Mesendoderm (in vitro differentiated cells): ENCODE results near the gene TYMP.

ENCODE experiments used
- DNase-seq: peaks from one replicate; pipeline ENCODE4 v3.0.0; 2013
- H2AK5ac ChIP-seq: 2 replicates; pipeline ENCODE4 v1.6.1; 2013; ENCODE audit warnings: low read length, inconsistent platforms
- H2BK120ac ChIP-seq: 2 replicates; pipeline ENCODE4 v1.6.1; 2013; ENCODE audit warnings: low read depth, mild to moderate bottlenecking, low read length, moderate library complexity, mixed read lengths
- H2BK15ac ChIP-seq: replicated peaks from 2 replicates; pipeline ENCODE4 v1.6.1; 2013; ENCODE audit warnings: low read depth, mild to moderate bottlenecking, moderate library complexity
- H2BK5ac ChIP-seq: 2 replicates; pipeline ENCODE4 v1.6.1; 2013; ENCODE audit warnings: low read length, inconsistent platforms
- H3K18ac ChIP-seq: 2 replicates; pipeline ENCODE4 v1.6.1; 2013; ENCODE audit warnings: mild to moderate bottlenecking, low read length, mixed read lengths
- H3K23ac ChIP-seq: one replicate; pipeline ENCODE4 v1.6.1; 2013; ENCODE audit warnings: low read length
- H3K27ac ChIP-seq: 2 replicates; pipeline ENCODE4 v1.5.1; 2013; ENCODE audit warnings: low read depth, mild to moderate bottlenecking, inconsistent platforms, low read length, moderate library complexity
- H3K27me3 ChIP-seq: 2 replicates; pipeline ENCODE4 v1.6.1; 2013; ENCODE audit warnings: low read length, control low read depth, mild to moderate bottlenecking, inconsistent platforms; ENCODE audit not compliant: insufficient read depth, poor library complexity
- H3K36me3 ChIP-seq: 2 replicates; pipeline ENCODE4 v1.6.1; 2013; ENCODE audit warnings: low read length, inconsistent platforms; ENCODE audit not compliant: control insufficient read depth, insufficient read depth
- H3K4ac ChIP-seq: one replicate; pipeline ENCODE4 v1.6.1; 2013; ENCODE audit warnings: low read depth, mild to moderate bottlenecking, low read length, moderate library complexity
- H3K4me1 ChIP-seq: 2 replicates; pipeline ENCODE4 v1.6.1; 2013; ENCODE audit warnings: low read depth, low read length, inconsistent platforms; ENCODE audit not compliant: control insufficient read depth
- H3K4me2 ChIP-seq: 2 replicates; pipeline ENCODE4 v1.6.1; 2013; ENCODE audit warnings: low read length
- H3K4me3 ChIP-seq: 2 replicates; pipeline ENCODE4 v1.5.1; 2013; ENCODE audit warnings: mild to moderate bottlenecking, low read length
- H3K56ac ChIP-seq: one replicate; pipeline ENCODE4 v1.6.1; 2013; ENCODE audit warnings: low read length
- H3K79me1 ChIP-seq: 2 replicates; pipeline ENCODE4 v1.6.1; 2013; ENCODE audit warnings: low read length, inconsistent platforms
- H3K79me2 ChIP-seq: 2 replicates; pipeline ENCODE4 v1.6.1; 2013; ENCODE audit warnings: mild to moderate bottlenecking, low read length; ENCODE audit not compliant: control insufficient read depth, insufficient read depth
- H3K9ac ChIP-seq: 2 replicates; pipeline ENCODE4 v1.6.1; 2013; ENCODE audit warnings: low read length, inconsistent platforms
- H4K5ac ChIP-seq: one replicate; pipeline ENCODE4 v1.6.1; 2013; ENCODE audit warnings: low read length
- H4K8ac ChIP-seq: one replicate; pipeline ENCODE4 v1.6.1; 2013; ENCODE audit warnings: low read depth, mild to moderate bottlenecking, control low read depth, low read length, moderate library complexity
- WGBS: extraction: QIAGEN DNeasy Blood & Tissue Kit; methylation state at CpG from one replicate; pipeline ENCODE4 v1.1.7; 2013; ENCODE audit warnings: low lambda C conversion rate, missing lambda C conversion rate; ENCODE audit not compliant: insufficient coverage; ENCODE audit errors: extremely low coverage; 5-methylcytosine and 5-hydroxymethylcytosine counted together

TYMP gene

GRCh38 chr22:50571264-50572175 is 41.7 kb upstream of the TYMP start:
- Histone ChIP-seq H3K79me1 (no peaks in the 10 kb centered on the region), H3K18ac (no peak overlapping the region), H2AK5ac (no peak overlapping the region), H3K79me2 (no peaks in the 10 kb centered on the region), H3K27me3 (no peaks in the 10 kb centered on the region), H3K4me2 (no peak overlapping the region), H2BK15ac (no peak overlapping the region), H3K56ac (no peak overlapping the region), H3K23ac (no peak overlapping the region), H3K9ac (no peak overlapping the region), H3K4me3 (no peak overlapping the region), H3K4me1 (no peaks in the 10 kb centered on the region), H2BK5ac (no peak overlapping the region), H3K27ac (no peak overlapping the region), H3K4ac (no peak overlapping the region), H3K36me3 (peaks cover 24% of the 10 kb centered on the region), H4K8ac (no peak overlapping the region), H2BK120ac (no peak overlapping the region), H4K5ac (no peak overlapping the region)
- DNase-seq = no peak
- no CpG with 5 or more reads among the region's 26 CpGs for WGBS

DNA sequence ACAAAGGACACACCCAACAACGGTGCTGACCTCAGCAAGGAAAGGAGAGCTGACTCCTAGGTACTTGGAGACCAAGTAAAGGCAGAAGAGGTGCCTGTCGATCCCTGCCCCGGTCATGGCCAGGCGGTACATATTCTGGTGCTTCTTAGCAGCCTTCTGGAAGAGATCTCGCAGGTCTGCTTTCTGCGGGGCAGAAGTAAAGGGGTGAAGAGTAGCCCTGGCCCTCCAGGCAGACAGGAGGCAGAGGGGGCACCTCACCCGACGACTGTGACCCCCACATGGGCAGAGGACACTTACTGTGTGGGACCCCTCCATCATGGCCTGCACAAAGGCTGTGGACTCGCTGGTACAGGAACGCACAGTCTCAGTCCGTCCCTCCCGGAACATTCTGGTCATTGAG is 41.0 kb upstream of the TYMP start:
- no peaks in the 10 kb centered on the region for H3K79me1 ChIP-seq
- no peak overlapping the region for H4K5ac ChIP-seq
- no peak overlapping the region for H3K4me2 ChIP-seq
- no peaks in the 10 kb centered on the region for H3K79me2 ChIP-seq
- no peak overlapping the region for H3K56ac ChIP-seq
- no peak for DNase-seq
- H3K4me1 ChIP-seq = no peaks in the 10 kb centered on the region
- no peak overlapping the region for H3K9ac ChIP-seq
- no peak overlapping the region for H2BK5ac ChIP-seq
- H3K4ac ChIP-seq = no peak overlapping the region
- H2BK15ac ChIP-seq = no peak overlapping the region
- H3K36me3 ChIP-seq = peaks cover 24% of the 10 kb centered on the region
- H3K23ac ChIP-seq = no peak overlapping the region
- no peak overlapping the region for H3K27ac ChIP-seq
- no peaks in the 10 kb centered on the region for H3K27me3 ChIP-seq
- WGBS = no CpG with 5 or more reads among the region's 12 CpGs
- no peak overlapping the region for H3K4me3 ChIP-seq
- H2AK5ac ChIP-seq = no peak overlapping the region
- H2BK120ac ChIP-seq = no peak overlapping the region
- H3K18ac ChIP-seq = no peak overlapping the region
- no peak overlapping the region for H4K8ac ChIP-seq

- Histone ChIP-seq H4K8ac (no peak overlapping the region), H3K4me1 (no peaks in the 10 kb centered on the region), H3K36me3 (peaks cover 21% of the 10 kb centered on the region), H3K27me3 (no peaks in the 10 kb centered on the region), H3K4ac (no peak overlapping the region), H3K27ac (no peak overlapping the region), H3K9ac (no peak overlapping the region), H2AK5ac (no peak overlapping the region), H2BK15ac (no peak overlapping the region), H3K18ac (no peak overlapping the region), H3K23ac (no peak overlapping the region), H3K4me3 (no peak overlapping the region), H3K56ac (no peak overlapping the region), H4K5ac (no peak overlapping the region), H3K4me2 (no peak overlapping the region), H2BK120ac (no peak overlapping the region), H2BK5ac (no peak overlapping the region), H3K79me2 (no peaks in the 10 kb centered on the region), H3K79me1 (no peaks in the 10 kb centered on the region)
- WGBS = no CpG with 5 or more reads among the region's 13 CpGs
- no peak for DNase-seq
Measured at GRCh38 chr22:50569896-50570535, 40.2 kb upstream of the TYMP start.

- no peak overlapping the region for H2BK5ac ChIP-seq
- no peak overlapping the region for H3K18ac ChIP-seq
- H3K4ac ChIP-seq = no peak overlapping the region
- no peak overlapping the region for H3K9ac ChIP-seq
- H3K56ac ChIP-seq = no peak overlapping the region
- H3K23ac ChIP-seq = no peak overlapping the region
- H3K4me3 ChIP-seq = no peak overlapping the region
- peaks cover 19% of the 10 kb centered on the region for H3K36me3 ChIP-seq
- no peak for DNase-seq
- H2BK120ac ChIP-seq = no peak overlapping the region
- no peak overlapping the region for H3K27ac ChIP-seq
- no peak overlapping the region for H3K4me2 ChIP-seq
- H3K27me3 ChIP-seq = no peaks in the 10 kb centered on the region
- H4K5ac ChIP-seq = no peak overlapping the region
- H3K79me1 ChIP-seq = no peaks in the 10 kb centered on the region
- H2BK15ac ChIP-seq = no peak overlapping the region
- H2AK5ac ChIP-seq = no peak overlapping the region
- H4K8ac ChIP-seq = no peak overlapping the region
- no CpG with 5 or more reads among the region's 8 CpGs for WGBS
- H3K79me2 ChIP-seq = no peaks in the 10 kb centered on the region
- H3K4me1 ChIP-seq = no peaks in the 10 kb centered on the region
Measured at GRCh38 chr22:50569041-50569459, 39.2 kb upstream of the TYMP start.

DNA sequence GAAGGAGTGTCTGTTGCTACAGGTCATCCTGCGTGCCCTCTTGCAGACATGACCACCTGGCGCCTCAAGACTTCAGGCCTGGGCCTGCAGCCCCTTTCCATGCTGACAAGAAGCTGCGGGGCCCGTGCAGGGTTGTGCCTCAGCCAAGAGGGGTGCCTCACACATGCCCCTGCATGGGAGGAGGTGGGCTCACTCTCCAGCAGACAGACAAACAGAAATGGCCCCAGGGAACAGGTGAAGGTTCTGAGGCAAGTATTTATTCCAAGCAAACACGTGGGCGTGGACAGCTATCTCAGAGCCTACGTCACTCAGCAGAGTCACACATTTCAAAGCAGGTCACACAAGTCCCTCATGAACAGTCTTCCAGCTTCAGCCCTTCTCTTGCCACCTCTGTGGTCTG is 38.8 kb upstream of the TYMP start:
- no CpG with 5 or more reads among the region's 7 CpGs for WGBS
- Histone ChIP-seq H2BK5ac (no peak overlapping the region), H3K4me3 (no peak overlapping the region), H3K9ac (no peak overlapping the region), H3K79me2 (no peaks in the 10 kb centered on the region), H3K4ac (no peak overlapping the region), H3K56ac (no peak overlapping the region), H4K5ac (no peak overlapping the region), H3K79me1 (no peaks in the 10 kb centered on the region), H3K18ac (no peak overlapping the region), H3K27ac (no peak overlapping the region), H2AK5ac (no peak overlapping the region), H2BK15ac (no peak overlapping the region), H3K36me3 (peaks cover 19% of the 10 kb centered on the region), H4K8ac (no peak overlapping the region), H3K4me1 (no peaks in the 10 kb centered on the region), H3K27me3 (no peaks in the 10 kb centered on the region), H2BK120ac (no peak overlapping the region), H3K4me2 (no peak overlapping the region), H3K23ac (no peak overlapping the region)
- DNase-seq = no peak
